Smooth muscle cell (in vitro differentiated cells): Measurements from ENCODE around the gene ANGPTL5. TPM values are rescaled to one million over a fixed set of nuclear protein-coding genes. Genes with fewer than 3 reads are reported as not detected.

Experiments
- DNase-seq: peaks from one replicate; lab custom pipeline; 2025; ENCODE audit not compliant: unreplicated experiment; lab: John Stamatoyannopoulos, UW
- H2AFZ ChIP-seq: fragments of 200-600 bp; sonication (generic); 2 replicates; pipeline ENCODE4 v1.6.0; 2016; ENCODE audit warnings: antibody characterized with exemption, low read depth, mild to moderate bottlenecking
- H3F3A ChIP-seq: fragments of 200-600 bp; sonication (generic); 2 replicates; pipeline ENCODE4 v1.6.0; 2017; ENCODE audit warnings: antibody characterized with exemption, low read depth
- H3K27ac ChIP-seq: fragments of 200-600 bp; sonication (generic); 2 replicates; pipeline ENCODE4 v1.5.1; 2016; ENCODE audit warnings: low read depth, mild to moderate bottlenecking
- H3K27me3 ChIP-seq: fragments of 200-600 bp; sonication (generic); 2 replicates; pipeline ENCODE4 v1.6.1; 2016; ENCODE audit warnings: low read depth, mild to moderate bottlenecking
- H3K36me3 ChIP-seq: fragments of 200-600 bp; sonication (generic); 2 replicates; pipeline ENCODE4 v1.5.1; 2016; ENCODE audit warnings: low read depth
- H3K4me1 ChIP-seq: fragments of 200-600 bp; sonication (generic); 2 replicates; pipeline ENCODE4 v1.5.1; 2016; ENCODE audit warnings: low read depth
- H3K4me2 ChIP-seq: fragments of 200-600 bp; sonication (generic); 2 replicates; pipeline ENCODE4 v1.6.0; 2016; ENCODE audit warnings: mild to moderate bottlenecking
- H3K4me3 ChIP-seq: fragments of 200-600 bp; sonication (generic); 2 replicates; pipeline ENCODE4 v1.5.1; 2016; ENCODE audit warnings: mild to moderate bottlenecking
- H3K79me2 ChIP-seq: fragments of 200-600 bp; sonication (generic); 2 replicates; pipeline ENCODE4 v1.6.0; 2016; ENCODE audit warnings: low read depth, mild to moderate bottlenecking
- H3K9ac ChIP-seq: fragments of 200-600 bp; sonication (generic); 2 replicates; pipeline ENCODE4 v1.6.0; 2016; ENCODE audit warnings: low read depth
- H3K9me3 ChIP-seq: fragments of 200-600 bp; sonication (generic); replicated peaks from 2 replicates; pipeline ENCODE4 v1.5.1; 2016; ENCODE audit warnings: low read depth
- H4K20me1 ChIP-seq: fragments of 200-600 bp; sonication (generic); 2 replicates; pipeline ENCODE4 v1.6.0; 2016; ENCODE audit warnings: low read depth
- CTCF ChIP-seq: fragments of 200-600 bp; sonication (generic); IDR thresholded peaks from 2 replicates; pipeline ENCODE4 v1.5.1; 2017; ENCODE audit warnings: borderline replicate concordance, mild to moderate bottlenecking, antibody characterized with exemption; ENCODE audit not compliant: insufficient read depth, poor library complexity, severe bottlenecking
- WGBS: methylation state at CpG from one replicate; pipeline ENCODE4 v1.1.7; 2016; ENCODE audit warnings: low lambda C conversion rate; 5-methylcytosine and 5-hydroxymethylcytosine counted together
- polyA plus RNA-seq: library from polyadenylated mRNA; unstranded; fragments of >200 nt; fragmentation: Nextera tagmentation; extraction: Ambion mirVana; gene quantifications from 2 replicates; pipeline ENCODE4 v1.2.1, GENCODE V29; 2016
- total RNA-seq: library from RNA; depleted of rRNA; stranded (reverse); fragments of >200 nt; gene quantifications from 2 replicates; pipeline ENCODE4 v1.2.3, GENCODE V29; 2014

The ANGPTL5 gene
- total and polyA plus RNA-seq, 2 experiments from 2014 or later = not detected

GRCh38 chr11:101844608-101845007 is 71.7 kb downstream of the ANGPTL5 start:
- Histone ChIP-seq H3F3A (no peaks in the 10 kb centered on the region), H3K9ac (no peak overlapping the region), H3K9me3 (no peaks in the 10 kb centered on the region), H3K4me3 (no peak overlapping the region), H2AFZ (no peak overlapping the region), H3K36me3 (no peaks in the 10 kb centered on the region), H4K20me1 (no peaks in the 10 kb centered on the region), H3K79me2 (no peaks in the 10 kb centered on the region), H3K4me2 (no peak overlapping the region), H3K27me3 (no peaks in the 10 kb centered on the region), H3K27ac (no peak overlapping the region), H3K4me1 (no peaks in the 10 kb centered on the region)
- TF ChIP-seq CTCF = no peak
- no peak for DNase-seq

- WGBS = 14% methylated on average over 2 of the region's 2 CpGs
- Histone ChIP-seq H3K4me3 (no peak overlapping the region), H3K27ac (no peak overlapping the region), H3K27me3 (no peaks in the 10 kb centered on the region), H2AFZ (no peak overlapping the region), H3K9ac (no peak overlapping the region), H3K79me2 (no peaks in the 10 kb centered on the region), H3K4me2 (no peak overlapping the region), H3K4me1 (no peaks in the 10 kb centered on the region), H3K36me3 (no peaks in the 10 kb centered on the region), H3K9me3 (no peaks in the 10 kb centered on the region), H3F3A (no peaks in the 10 kb centered on the region), H4K20me1 (no peaks in the 10 kb centered on the region)
- DNase-seq = no peak
- TF ChIP-seq CTCF = no peak
These were observed 75.6 kb downstream of the ANGPTL5 start for GRCh38 chr11:101840704-101841103.

Other genes with a start within 250 kb of the ANGPTL5 start
- 2.3 and 2.5 TPM in 2 replicates for gene CEP126, start 1.5 kb downstream of the ANGPTL5 start, total RNA-seq
- gene CEP126, start 1.5 kb downstream of the ANGPTL5 start, polyA plus RNA-seq = 1.4 and 1.6 TPM in 2 replicates
- 6.6 and 18.2 TPM in 2 replicates for gene CFAP300, start 130.9 kb upstream of the ANGPTL5 start, total RNA-seq
- 4.0 and 5.6 TPM in 2 replicates for gene CFAP300, start 130.9 kb upstream of the ANGPTL5 start, polyA plus RNA-seq
- gene YAP1, start 193.9 kb upstream of the ANGPTL5 start, total RNA-seq = 136 and 174 TPM in 2 replicates
- 25.1 and 28.4 TPM in 2 replicates for gene YAP1, start 193.9 kb upstream of the ANGPTL5 start, polyA plus RNA-seq